Activated CD8-positive, alpha-beta memory T cell treated with anti-CD3 and anti-CD28 coated beads, Interleukin-2, amount 10 ng/mL, durations not matched to agents 7 days and 5 days (primary cell): Measurements from ENCODE around the gene NDUFA8. TPM values are rescaled to one million over a fixed set of nuclear protein-coding genes. Genes with fewer than 3 reads are reported as not detected.
A peak's percentile ranks its signal among the peaks of the same experiment; 100 is the strongest.

ENCODE experiments used
- ATAC-seq: fragments of 150-1000 bp; cut with Tn5 transposase; one replicate; pipeline ENCODE4 v1.10.0; 2021; ENCODE audit warnings: moderate library complexity
- CTCF ChIA-PET: fragments of 350-600 bp; sonication (Branson Sonifier 250); formaldehyde crosslinking; loops from one replicate; lab custom pipeline; 2021; ENCODE audit warnings: antibody characterized with exemption; lab: Charles Lee
- DNase-seq: peaks from one replicate; pipeline ENCODE4 v3.0.0-alpha.2; 2020
- H3K27ac Mint-ChIP-seq: one replicate; pipeline ENCODE4 v1.8.0; 2021; ENCODE audit warnings: mild to moderate bottlenecking, mixed read lengths
- H3K27me3 Mint-ChIP-seq: one replicate; pipeline ENCODE4 v1.8.0; 2021; ENCODE audit warnings: mixed read lengths
- H3K36me3 Mint-ChIP-seq: one replicate; pipeline ENCODE4 v1.8.0; 2021; ENCODE audit warnings: mild to moderate bottlenecking, mixed read lengths
- H3K4me1 Mint-ChIP-seq: one replicate; pipeline ENCODE4 v1.8.0; 2021; ENCODE audit warnings: mixed read lengths
- H3K4me3 Mint-ChIP-seq: one replicate; pipeline ENCODE4 v1.8.0; 2021; ENCODE audit warnings: mild to moderate bottlenecking, moderate library complexity, mixed read lengths
- H3K9me3 Mint-ChIP-seq: one replicate; pipeline ENCODE4 v1.8.0; 2022; ENCODE audit warnings: low read depth, mixed read lengths
- total RNA-seq, 2 experiments: library from RNA; stranded (reverse); gene quantifications; one replicate each; pipeline ENCODE4 v1.2.3, GENCODE V29; 2021

The NDUFA8 gene
- total RNA-seq, 2 experiments from 2014 or later, result 36.4 to 49.1 TPM

DNA sequence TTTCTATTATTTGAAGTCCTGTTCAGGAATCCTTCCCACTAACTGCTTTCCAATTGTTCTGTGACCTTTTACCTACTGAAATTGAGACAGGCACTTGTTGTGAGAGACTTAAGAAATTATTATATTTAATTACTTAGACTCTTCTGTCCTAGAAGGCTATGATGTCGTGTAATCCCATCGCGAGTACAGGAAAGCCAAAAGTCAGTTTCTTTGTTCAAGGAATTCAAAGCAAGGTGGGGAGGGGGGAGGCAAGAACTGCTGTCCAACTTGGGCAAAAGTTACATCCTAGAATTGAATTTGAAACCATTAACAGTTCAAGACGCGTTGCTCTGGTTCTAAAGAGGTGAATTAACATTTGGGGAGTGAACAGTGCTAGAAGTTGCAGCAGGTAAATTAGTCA lies 17.9 kb downstream of the NDUFA8 start:
- DNase-seq (no peak), ATAC-seq (no peak)
- CTCF ChIA-PET, result interaction anchor here (2.3 kb wide), 1 partner anchor 17 kb away, joined by 10 read pairs; no protein-coding TSS in a partner anchor
- no peaks in the 10 kb centered on the region for H3K9me3 Mint-ChIP-seq
- no peak overlapping the region for H3K27ac Mint-ChIP-seq
- H3K4me1 Mint-ChIP-seq, result peaks cover 11% of the 10 kb centered on the region
- peaks cover 11% of the 10 kb centered on the region for H3K36me3 Mint-ChIP-seq
- H3K27me3 Mint-ChIP-seq, result peaks cover 4% of the 10 kb centered on the region
- no peak overlapping the region for H3K4me3 Mint-ChIP-seq

DNA sequence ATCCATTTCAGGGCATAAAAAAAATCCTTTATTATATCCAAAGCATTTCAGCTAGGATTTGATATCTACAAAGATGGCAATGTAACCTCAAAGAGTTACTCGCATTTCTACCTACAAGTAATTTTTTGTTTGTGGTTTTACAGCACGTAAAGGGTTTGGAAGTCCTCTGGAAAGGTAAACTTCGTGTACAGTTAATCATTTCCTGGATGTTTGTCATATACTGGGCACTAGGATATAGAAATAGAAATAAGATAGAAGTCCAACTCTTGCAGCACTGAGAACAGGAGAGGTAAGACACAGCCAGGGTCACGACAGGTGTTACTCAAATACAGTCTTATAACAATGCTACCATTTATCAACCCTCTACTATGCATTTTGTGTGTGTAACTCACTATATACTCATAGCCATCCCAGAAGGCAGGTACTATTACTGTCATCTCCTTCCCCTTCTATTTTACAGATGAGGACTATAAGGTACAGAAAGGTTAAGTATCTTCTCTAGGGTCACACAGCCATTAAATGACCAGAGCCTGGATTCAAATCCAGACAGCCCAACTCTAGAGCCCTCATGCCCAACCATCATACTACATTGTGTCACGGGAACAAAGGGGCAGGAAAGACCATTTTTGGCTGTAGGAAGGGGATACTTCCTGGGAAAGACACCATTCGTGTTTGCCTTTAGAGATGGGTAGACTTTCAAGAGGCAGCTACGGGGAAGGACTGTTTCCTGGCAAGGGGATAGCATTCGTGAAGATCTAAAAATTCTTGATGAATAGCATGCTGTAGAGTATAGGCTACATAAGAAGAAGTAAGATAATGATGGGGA lies 19.0 kb downstream of the NDUFA8 start:
- no peak for ATAC-seq
- CTCF ChIA-PET, result no interaction called here
- H3K4me1 Mint-ChIP-seq, result peaks cover 11% of the 10 kb centered on the region

DNA sequence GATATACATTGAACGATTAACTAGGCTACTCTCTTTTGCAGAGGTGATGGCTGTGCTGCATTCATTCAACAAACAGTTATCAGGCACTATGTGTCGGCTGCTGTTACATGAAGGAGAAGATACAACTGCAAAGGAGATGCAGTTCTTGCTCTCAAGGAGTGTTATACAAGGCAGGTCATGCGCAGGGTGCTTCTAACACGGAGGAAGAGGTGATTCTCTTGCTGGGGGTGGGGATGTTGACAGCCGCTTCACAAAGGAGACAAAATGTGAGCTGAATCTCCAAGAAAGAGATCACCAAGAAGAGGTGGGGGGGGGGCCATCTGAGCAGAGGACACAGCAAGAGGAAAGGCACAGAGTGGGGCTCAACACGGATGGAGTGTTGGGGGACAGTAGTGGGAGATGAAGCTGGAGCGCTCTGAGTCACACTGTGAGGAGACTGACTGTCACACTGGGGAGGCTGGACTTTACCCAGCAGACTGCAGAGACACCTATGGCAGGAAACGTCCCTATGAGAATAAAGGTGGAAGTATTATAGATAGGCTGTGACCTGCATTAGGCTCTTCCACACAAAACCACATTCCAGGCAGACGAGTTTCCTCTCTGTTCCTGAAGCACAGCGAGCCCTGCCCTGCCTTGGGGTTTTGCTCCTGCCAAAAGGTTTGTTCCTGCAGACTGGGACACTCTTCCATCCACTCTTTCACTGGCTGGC lies 20.9 kb downstream of the NDUFA8 start:
- Mint-ChIP-seq H3K4me1 (peaks cover 11% of the 10 kb centered on the region), H3K9me3 (no peaks in the 10 kb centered on the region), H3K4me3 (no peak overlapping the region), H3K27me3 (peaks cover 4% of the 10 kb centered on the region), H3K27ac (no peak overlapping the region), H3K36me3 (peaks cover 5% of the 10 kb centered on the region)
- DNase-seq (peak; percentile 19), ATAC-seq (no peak)
- CTCF ChIA-PET, result no interaction called here

More for the DNA sequence above, 19.0 kb downstream of the NDUFA8 start:
- DNase-seq, result no peak
- H3K27me3 Mint-ChIP-seq, result peaks cover 4% of the 10 kb centered on the region
- H3K4me3 Mint-ChIP-seq, result no peak overlapping the region
- H3K9me3 Mint-ChIP-seq, result no peaks in the 10 kb centered on the region
- peaks cover 11% of the 10 kb centered on the region for H3K36me3 Mint-ChIP-seq
- H3K27ac Mint-ChIP-seq, result no peak overlapping the region

DNA sequence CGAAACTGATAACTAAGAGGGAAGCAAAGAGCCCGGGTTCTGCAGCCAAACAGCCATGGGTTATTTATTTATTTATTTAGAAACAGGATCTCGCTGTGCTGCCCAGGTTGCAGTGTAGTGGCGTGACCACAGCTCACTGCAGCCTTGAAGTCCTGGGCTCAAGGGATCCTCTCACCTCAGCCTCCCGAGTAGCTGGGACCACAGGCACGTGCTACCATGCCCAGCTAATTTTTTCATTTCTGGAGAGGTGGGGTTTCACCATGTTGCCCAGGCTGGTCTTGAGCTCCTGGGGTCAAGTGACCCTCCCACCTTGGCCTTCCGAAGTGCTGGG lies 24.1 kb downstream of the NDUFA8 start:
- Mint-ChIP-seq H3K9me3 (no peaks in the 10 kb centered on the region), H3K27me3 (peaks cover 11% of the 10 kb centered on the region), H3K27ac (no peak overlapping the region), H3K4me1 (no peaks in the 10 kb centered on the region), H3K4me3 (no peak overlapping the region), H3K36me3 (no peaks in the 10 kb centered on the region)
- CTCF ChIA-PET, result interaction anchor here (1.0 to 1.2 kb wide), 2 partner anchors 36 to 215 kb away, joined by 3 read pairs; no protein-coding TSS in a partner anchor
- DNase-seq, result no peak
- no peak for ATAC-seq

DNA sequence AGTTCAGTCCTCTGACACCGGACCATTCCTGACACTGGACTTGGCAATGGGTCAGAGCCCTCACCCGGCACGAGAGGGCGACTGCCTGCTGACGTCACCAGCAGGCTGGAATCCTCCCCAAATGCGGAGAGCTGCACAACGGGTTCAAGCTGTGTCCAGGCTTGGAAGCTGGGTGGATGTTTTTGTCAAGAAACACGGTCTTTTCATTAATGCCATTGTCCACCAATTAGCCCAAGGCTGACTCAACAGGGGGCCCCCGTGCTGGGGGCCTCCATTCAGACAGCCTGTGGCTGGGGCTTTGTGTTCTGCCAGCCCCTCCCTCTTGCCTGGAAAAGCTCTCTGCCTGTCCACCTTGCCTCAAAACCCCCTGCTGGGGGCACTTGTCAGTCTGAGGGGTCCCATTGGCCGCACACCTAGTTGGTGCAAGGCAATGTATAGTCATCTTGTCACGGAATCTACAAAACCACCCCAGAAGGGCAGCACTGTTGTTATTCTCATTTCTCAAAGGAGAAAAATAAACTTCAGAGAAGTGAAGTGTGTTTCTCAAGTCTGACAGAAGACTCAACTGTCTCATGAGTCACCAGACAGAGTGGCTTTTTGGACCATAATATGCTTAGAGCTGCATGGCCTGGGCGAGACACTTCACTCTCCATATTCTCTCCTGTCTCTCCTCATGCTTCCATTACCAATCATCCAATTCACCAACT lies 24.6 kb downstream of the NDUFA8 start:
- Mint-ChIP-seq H3K9me3 (no peaks in the 10 kb centered on the region), H3K4me3 (no peak overlapping the region), H3K27ac (no peak overlapping the region), H3K4me1 (no peaks in the 10 kb centered on the region), H3K27me3 (peaks cover 11% of the 10 kb centered on the region), H3K36me3 (no peaks in the 10 kb centered on the region)
- CTCF ChIA-PET, result interaction anchor here (1.0 to 1.2 kb wide), 3 partner anchors 36 to 216 kb away, joined by 3 to 4 read pairs (median 3); no protein-coding TSS in a partner anchor
- DNase-seq (no peak), ATAC-seq (no peak)

DNA sequence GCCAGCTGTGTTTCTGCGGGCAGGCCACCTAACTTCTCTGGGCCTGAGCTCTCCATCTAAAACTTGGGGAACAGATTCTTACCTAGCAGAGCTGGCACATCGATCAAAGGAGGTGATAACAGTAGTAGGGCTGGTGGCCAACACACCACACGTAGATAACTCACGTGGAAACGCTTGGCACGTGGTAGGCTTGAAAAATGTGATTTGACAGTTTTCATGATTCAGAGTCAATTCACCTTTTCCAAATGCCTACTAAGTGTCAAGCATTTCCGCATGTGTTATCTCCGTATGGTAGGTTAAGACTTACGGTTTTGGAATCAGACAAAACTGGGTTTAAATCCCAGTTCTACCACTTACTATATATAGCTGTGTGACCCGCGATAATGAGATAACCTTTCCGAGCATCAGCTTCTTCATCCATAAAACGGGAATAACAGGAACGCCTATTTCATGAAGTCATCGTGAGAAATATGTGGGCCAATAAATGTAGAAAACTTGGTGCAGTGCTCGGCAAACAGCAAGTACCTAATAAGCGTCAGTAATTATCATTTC lies 25.5 kb downstream of the NDUFA8 start:
- Mint-ChIP-seq H3K36me3 (no peaks in the 10 kb centered on the region), H3K9me3 (no peaks in the 10 kb centered on the region), H3K27me3 (peaks cover 11% of the 10 kb centered on the region), H3K4me3 (no peak overlapping the region), H3K27ac (no peak overlapping the region), H3K4me1 (no peaks in the 10 kb centered on the region)
- CTCF ChIA-PET, result interaction anchor here (1.0 to 1.4 kb wide), 2 partner anchors 10 to 217 kb away, joined by 3 to 4 read pairs; no protein-coding TSS in a partner anchor
- no peak for ATAC-seq
- DNase-seq, result no peak

DNA sequence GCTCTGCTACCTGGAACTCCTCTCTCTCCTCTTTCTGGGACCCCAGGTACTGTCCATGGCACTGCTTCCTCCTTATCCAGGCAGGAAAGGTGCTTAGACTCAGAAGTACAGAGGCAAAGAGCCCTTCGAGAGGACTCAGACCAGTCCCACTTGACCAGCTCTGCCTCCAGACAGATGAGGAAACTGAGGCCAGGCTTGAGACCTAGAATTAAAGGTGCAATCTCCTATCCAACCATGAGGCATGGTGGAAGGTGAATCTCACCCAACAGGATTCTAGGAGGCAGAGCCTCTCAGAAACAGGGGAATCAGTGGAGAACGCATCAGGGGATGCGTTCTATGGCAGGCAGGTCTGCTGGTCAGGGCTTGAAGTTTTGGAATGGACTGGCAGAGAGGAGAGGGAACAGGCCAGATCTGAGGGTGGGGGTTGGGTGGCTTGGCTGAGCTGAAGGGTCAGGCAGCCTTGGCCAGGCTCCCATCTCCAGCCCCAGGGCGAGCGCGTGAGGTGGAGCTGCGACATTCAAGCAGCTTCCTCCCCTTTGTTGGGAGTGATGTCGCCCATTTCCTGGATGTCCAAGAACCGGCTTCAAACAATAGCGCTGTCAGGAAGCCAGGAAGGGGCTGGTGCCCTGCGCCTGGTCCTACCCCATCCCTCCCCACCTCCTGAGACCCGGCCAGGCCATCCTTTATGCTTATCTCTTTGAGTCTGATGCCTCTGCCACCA lies 26.2 kb downstream of the NDUFA8 start:
- Mint-ChIP-seq H3K27me3 (peaks cover 11% of the 10 kb centered on the region), H3K27ac (no peak overlapping the region), H3K36me3 (no peaks in the 10 kb centered on the region), H3K4me3 (no peak overlapping the region), H3K9me3 (no peaks in the 10 kb centered on the region), H3K4me1 (no peaks in the 10 kb centered on the region)
- ATAC-seq, result no peak
- no peak for DNase-seq
- CTCF ChIA-PET, result interaction anchor here (1.0 to 1.9 kb wide), 3 partner anchors 10 to 217 kb away, joined by 3 to 7 read pairs (median 4); no protein-coding TSS in a partner anchor

DNA sequence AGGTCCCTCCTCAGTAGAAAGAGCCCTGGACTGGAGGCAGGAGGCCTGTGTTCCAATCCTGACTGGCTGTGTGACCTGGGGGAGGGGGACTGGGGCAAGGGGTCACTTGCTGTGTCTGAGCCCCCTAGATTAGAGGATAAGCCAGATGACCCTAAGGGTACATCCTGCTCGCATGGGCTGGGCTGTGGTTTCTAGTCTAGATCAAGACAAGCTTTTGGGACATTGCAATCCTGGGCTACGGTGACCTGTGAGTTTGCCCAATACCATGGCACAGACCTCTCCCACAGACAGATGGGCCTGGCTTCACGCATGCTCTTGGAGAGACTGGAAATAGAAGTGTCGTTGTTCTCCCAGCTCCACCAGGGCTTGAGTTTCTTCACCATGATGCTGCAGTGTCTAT lies 27.0 kb downstream of the NDUFA8 start:
- Mint-ChIP-seq H3K27me3 (peaks cover 11% of the 10 kb centered on the region), H3K27ac (no peak overlapping the region), H3K9me3 (no peaks in the 10 kb centered on the region), H3K36me3 (no peaks in the 10 kb centered on the region), H3K4me1 (peaks cover 3% of the 10 kb centered on the region), H3K4me3 (no peak overlapping the region)
- CTCF ChIA-PET, result interaction anchor here (1.4 to 1.9 kb wide), 3 partner anchors 9 to 35 kb away, joined by 4 to 7 read pairs (median 5); no protein-coding TSS in a partner anchor
- ATAC-seq (no peak), DNase-seq (no peak)

DNA sequence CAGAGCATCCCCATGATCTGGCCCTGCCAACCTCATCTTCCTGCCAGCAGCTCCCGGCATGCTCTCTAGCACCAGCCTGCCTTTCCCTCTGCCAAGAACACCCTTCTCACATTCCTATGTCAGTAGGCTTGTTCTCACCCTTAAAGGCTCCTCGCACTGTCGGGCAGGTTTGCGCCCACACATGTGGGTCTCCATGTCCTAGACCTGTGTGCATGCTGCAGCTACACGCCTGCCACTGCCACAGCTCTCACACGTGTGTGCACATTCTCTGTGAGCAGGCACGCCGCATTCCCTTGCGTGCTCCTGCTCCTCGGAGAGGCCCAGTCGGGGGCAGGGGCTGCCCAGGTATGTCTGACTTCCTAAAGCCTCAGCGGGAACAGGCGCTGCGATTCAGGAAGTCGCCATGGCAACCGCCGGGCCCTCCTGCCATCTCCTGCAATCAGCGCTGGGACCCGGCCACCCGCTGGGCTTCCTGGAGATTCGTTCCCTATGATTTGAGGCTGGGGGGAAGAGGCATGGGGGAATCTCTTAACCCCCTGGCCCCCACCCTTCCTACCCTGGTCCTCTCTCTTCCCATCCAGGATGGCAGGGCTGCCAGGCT lies 28.1 kb downstream of the NDUFA8 start:
- ATAC-seq (no peak), DNase-seq (no peak)
- Mint-ChIP-seq H3K36me3 (no peaks in the 10 kb centered on the region), H3K9me3 (no peaks in the 10 kb centered on the region), H3K27me3 (peaks cover 17% of the 10 kb centered on the region), H3K27ac (no peak overlapping the region), H3K4me3 (no peak overlapping the region), H3K4me1 (peaks cover 8% of the 10 kb centered on the region)
- CTCF ChIA-PET, result interaction anchor here (1.4 to 1.9 kb wide), 3 partner anchors 8 to 34 kb away, joined by 4 to 7 read pairs (median 5); no protein-coding TSS in a partner anchor

DNA sequence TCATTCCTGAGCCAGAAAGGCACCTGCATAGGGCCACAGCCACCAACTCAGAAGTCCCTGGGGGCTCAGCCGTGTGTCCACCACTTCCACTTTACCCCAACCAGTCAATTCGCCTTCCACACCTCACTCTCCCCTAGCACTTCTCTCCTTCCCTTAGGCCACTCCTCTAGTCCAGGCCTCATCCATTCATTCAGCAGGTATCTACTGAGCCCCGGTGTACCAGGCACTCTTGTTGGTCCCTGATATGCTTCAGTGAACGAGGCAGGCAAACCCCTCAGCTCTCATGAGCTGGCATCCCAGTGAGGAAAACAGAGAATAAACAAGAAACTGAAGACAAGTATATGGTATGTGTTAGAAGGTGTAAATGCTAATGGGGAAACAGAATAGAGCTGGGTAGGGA lies 28.7 kb downstream of the NDUFA8 start:
- no peaks in the 10 kb centered on the region for H3K9me3 Mint-ChIP-seq
- H3K36me3 Mint-ChIP-seq, result no peaks in the 10 kb centered on the region
- ATAC-seq (no peak), DNase-seq (no peak)
- H3K27ac Mint-ChIP-seq, result no peak overlapping the region
- CTCF ChIA-PET, result interaction anchor here (1.6 kb wide), 1 partner anchor 9 kb away, joined by 5 read pairs; no protein-coding TSS in a partner anchor
- peaks cover 12% of the 10 kb centered on the region for H3K4me1 Mint-ChIP-seq
- no peak overlapping the region for H3K4me3 Mint-ChIP-seq
- H3K27me3 Mint-ChIP-seq, result peaks cover 24% of the 10 kb centered on the region

DNA sequence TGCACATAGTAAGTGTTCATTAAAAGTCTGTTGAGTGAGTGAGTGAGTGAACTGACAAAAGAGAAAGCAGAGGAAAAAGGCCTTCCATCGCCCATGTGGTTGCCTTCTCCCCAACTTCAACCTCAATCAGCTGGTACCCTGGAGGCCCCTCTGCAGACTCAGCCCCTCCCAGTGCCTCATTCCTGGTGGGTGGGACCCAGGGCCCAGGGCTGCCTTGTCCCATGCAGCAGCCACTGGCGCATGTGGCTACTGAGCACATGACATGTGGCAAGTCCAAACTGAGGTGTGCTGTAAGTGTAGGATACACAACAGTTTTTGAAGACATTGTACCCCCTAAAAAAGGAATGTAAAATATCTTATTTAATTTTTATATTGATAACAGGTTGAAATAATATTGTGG lies 29.6 kb downstream of the NDUFA8 start:
- DNase-seq, result no peak
- Mint-ChIP-seq H3K4me1 (peaks cover 14% of the 10 kb centered on the region), H3K9me3 (no peaks in the 10 kb centered on the region), H3K4me3 (no peak overlapping the region), H3K27ac (no peak overlapping the region), H3K27me3 (peaks cover 31% of the 10 kb centered on the region), H3K36me3 (no peaks in the 10 kb centered on the region)
- CTCF ChIA-PET, result interaction anchor here (1.2 to 1.8 kb wide), 3 partner anchors 13 to 220 kb away, joined by 3 to 10 read pairs (median 8); no protein-coding TSS in a partner anchor
- ATAC-seq, result no peak

DNA sequence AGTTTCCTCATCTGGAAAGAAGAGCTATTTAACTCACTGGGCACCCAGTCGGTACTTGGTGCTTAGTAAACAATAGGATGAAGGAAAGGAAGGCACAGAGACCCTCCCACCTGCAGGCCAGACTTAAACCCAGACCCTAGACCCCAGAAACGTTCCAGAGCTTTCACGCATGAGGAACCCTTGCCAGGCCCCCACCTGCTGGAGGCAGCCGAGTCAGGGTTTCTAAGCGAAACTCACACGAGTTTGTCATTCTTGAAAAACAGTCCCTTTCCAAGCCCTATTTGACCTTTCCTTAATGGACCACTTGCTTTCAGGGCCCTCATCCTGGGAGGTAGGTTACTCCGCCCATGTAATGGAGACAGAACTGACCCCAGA lies 30.6 kb downstream of the NDUFA8 start:
- Mint-ChIP-seq H3K9me3 (no peaks in the 10 kb centered on the region), H3K27ac (no peak overlapping the region), H3K36me3 (no peaks in the 10 kb centered on the region), H3K4me1 (peaks cover 14% of the 10 kb centered on the region), H3K27me3 (peaks cover 41% of the 10 kb centered on the region), H3K4me3 (no peak overlapping the region)
- ATAC-seq, result no peak
- CTCF ChIA-PET, result interaction anchor here (1.2 to 1.8 kb wide), 3 partner anchors 14 to 221 kb away, joined by 3 to 10 read pairs (median 8); no protein-coding TSS in a partner anchor
- no peak for DNase-seq
